ENCODE results near the gene PLCB4.

GRCh38 chr20:9353180-9353915 is 284.5 kb downstream of the PLCB4 start:
- TF ChIP-seq POLR2A (IDR thresholded peaks at IDR 0.05; ENCODE audit: low read depth, low read length) (no peak), TAF1 (IDR thresholded peaks at IDR 0.05; ENCODE audit: low read depth, low read length) (no peak)
